Psoas muscle (tissue), 8 donors: ENCODE data around the gene MTFR1L. TPM values are rescaled to one million over a fixed set of nuclear protein-coding genes. Genes with fewer than 3 reads are reported as not detected.
A peak's percentile ranks its signal among the peaks of the same experiment; 100 is the strongest.

Experiments
- ATAC-seq, 4 donors: fragments of 200-7000 bp; cut with Tn5 transposase; one replicate each; pipeline ENCODE4 v1.9.1; 2020; ENCODE audit warnings: moderate library complexity in 3 of 4, mild to moderate bottlenecking in 2 of 4
- DNase-seq, 2 donors: peaks; one replicate each; pipeline ENCODE4 v3.0.0-alpha.2; 2020
- H3K27ac ChIP-seq: fragments of 200-600 bp; one replicate; pipeline ENCODE4 v1.8.0; 2022
- H3K27me3 ChIP-seq, 3 donors: fragments of 200-600 bp in 1 of 3; one replicate each; pipeline versions ENCODE4 v1.6.1 to v1.8.0; 2013 to 2022; ENCODE audit warnings: low read length in 2 of 3, mild to moderate bottlenecking in 2 of 3, moderate library complexity in 1 of 3; ENCODE audit not compliant: insufficient read depth in 3 of 3
- H3K36me3 ChIP-seq, 2 donors: fragments of 200-600 bp in 1 of 2; one replicate each; pipeline versions ENCODE4 v1.6.1 to v1.8.0; 2013 to 2022; ENCODE audit warnings: low read depth in 1 of 2, mild to moderate bottlenecking in 1 of 2, moderate library complexity in 1 of 2; ENCODE audit not compliant: insufficient read depth in 1 of 2
- H3K4me1 ChIP-seq: fragments of 200-600 bp; one replicate; pipeline ENCODE4 v1.8.0; 2022
- H3K4me3 ChIP-seq: fragments of 200-600 bp; one replicate; pipeline ENCODE4 v1.8.0; 2022; ENCODE audit warnings: mild to moderate bottlenecking
- H3K9me3 ChIP-seq: fragments of 200-600 bp; one replicate; pipeline ENCODE4 v1.8.0; 2022
- CTCF ChIP-seq: fragments of 200-600 bp; IDR thresholded peaks from one replicate; pipeline ENCODE4 v1.8.0; 2022; ENCODE audit warnings: antibody characterized with exemption
- WGBS, 3 donors: extraction: QIAGEN DNeasy Blood & Tissue Kit; methylation state at CpG; one replicate each; pipeline versions ENCODE4 v1.1.6 to v1.1.7; 2013; 5-methylcytosine and 5-hydroxymethylcytosine counted together
- intact Hi-C, 2 donors: fragments of 100-400 bp; cut with DNase I; formaldehyde crosslinking; loops; one replicate each; pipeline versions ENCODE4 v1.11.0 to v1.14.2; 2022
- polyA plus RNA-seq, 3 donors: library from polyadenylated mRNA; stranded (reverse); fragments of 200-250 nt; gene quantifications; one replicate each; pipeline ENCODE4 v1.2.3, GENCODE V29; 2013
- total RNA-seq, 4 donors: library from RNA; stranded (reverse); fragmentation: NEBNext Ultra II Directional in 2 of 4; extraction: Animal tissue kit (Norgen Biotek cat#: 25700) in 2 of 4; gene quantifications; one replicate each; pipeline versions ENCODE4 v1.2.1 to v1.2.4, GENCODE V29; 2021 to 2023
- donor health status: healthy with polysubstance abuse.
- donor health status: DM: no; HTN: no; CAD: no; lungs with moderate emphysema.
- donor health status: Bipolar disorder and iron deficiency.
- donor health status: healthy.
- donor health status: DM: yes; HTN: yes; CAD: no.
- donor health status: DM: no; HTN: no; CAD: no.
- donor health status: DM: no; HTN: no; CAD: no.
- donor health status: DM: yes; HTN: yes; CAD: no.

The MTFR1L gene
- total and polyA plus RNA-seq, 7 donors, result 85.2 to 135 (median 99.2) TPM

GRCh38 chr1:25870614-25871013 is 50.9 kb downstream of the MTFR1L start:
- Histone ChIP-seq H3K36me3 (no peaks in the 10 kb centered on the region), H3K27ac (no peak overlapping the region), H3K27me3 (no peaks in the 10 kb centered on the region), H3K9me3 (no peaks in the 10 kb centered on the region), H3K4me1 (peaks cover 13% of the 10 kb centered on the region), H3K4me3 (no peak overlapping the region)
- TF ChIP-seq CTCF, result no peak
- 85 to 88% (median 88%) methylated on average over 1 of the region's 1 CpG for WGBS, 3 donors
- DNase-seq (no peak), ATAC-seq (no peak)
- intact Hi-C loops, result no loop called here

GRCh38 chr1:25871086-25871703 is 51.4 kb downstream of the MTFR1L start:
- ATAC-seq (no peak), DNase-seq (peak in 1 of 2 donors; percentile 19)
- Histone ChIP-seq H3K36me3 (no peaks in the 10 kb centered on the region), H3K4me1 (peaks cover 17% of the 10 kb centered on the region), H3K4me3 (no peak overlapping the region), H3K9me3 (no peaks in the 10 kb centered on the region), H3K27ac (no peak overlapping the region), H3K27me3 (no peaks in the 10 kb centered on the region)
- intact Hi-C loops, result no loop called here
- TF ChIP-seq CTCF, result no peak
- 33 to 47% (median 34%) methylated on average over 5 of the region's 5 CpGs for WGBS, 3 donors

GRCh38 chr1:25871704-25872494 is 52.1 kb downstream of the MTFR1L start:
- Histone ChIP-seq H3K4me3 (no peak overlapping the region), H3K27ac (no peak overlapping the region), H3K9me3 (no peaks in the 10 kb centered on the region), H3K36me3 (no peaks in the 10 kb centered on the region), H3K27me3 (no peaks in the 10 kb centered on the region), H3K4me1 (peaks cover 17% of the 10 kb centered on the region)
- no peak for ATAC-seq
- peak in 1 of 2 donors; percentile 19 for DNase-seq
- no peak for TF ChIP-seq CTCF
- intact Hi-C loops, result no loop called here
- WGBS, 3 donors, result 66 to 75% (median 68%) methylated on average over 9 of the region's 9 CpGs

- H3K4me1 ChIP-seq, result peaks cover 17% of the 10 kb centered on the region
These were observed 53.0 kb downstream of the MTFR1L start for GRCh38 chr1:25872713-25873112.

More at GRCh38 chr1:25872713-25873112, 53.0 kb downstream of the MTFR1L start:
- no peaks in the 10 kb centered on the region for H3K36me3 ChIP-seq
- 70 to 83% (median 78%) methylated on average over 2 of the region's 2 CpGs for WGBS, 3 donors
- DNase-seq, result no peak
- ATAC-seq, result no peak
- H3K27ac ChIP-seq, result no peak overlapping the region
- no peak for TF ChIP-seq CTCF
- no peak overlapping the region for H3K4me3 ChIP-seq
- H3K9me3 ChIP-seq, result no peaks in the 10 kb centered on the region
- H3K27me3 ChIP-seq, result no peaks in the 10 kb centered on the region
- intact Hi-C loops, result no loop called here
